ENCODE data around the gene HBG2.

The HBG2 gene

DNA sequence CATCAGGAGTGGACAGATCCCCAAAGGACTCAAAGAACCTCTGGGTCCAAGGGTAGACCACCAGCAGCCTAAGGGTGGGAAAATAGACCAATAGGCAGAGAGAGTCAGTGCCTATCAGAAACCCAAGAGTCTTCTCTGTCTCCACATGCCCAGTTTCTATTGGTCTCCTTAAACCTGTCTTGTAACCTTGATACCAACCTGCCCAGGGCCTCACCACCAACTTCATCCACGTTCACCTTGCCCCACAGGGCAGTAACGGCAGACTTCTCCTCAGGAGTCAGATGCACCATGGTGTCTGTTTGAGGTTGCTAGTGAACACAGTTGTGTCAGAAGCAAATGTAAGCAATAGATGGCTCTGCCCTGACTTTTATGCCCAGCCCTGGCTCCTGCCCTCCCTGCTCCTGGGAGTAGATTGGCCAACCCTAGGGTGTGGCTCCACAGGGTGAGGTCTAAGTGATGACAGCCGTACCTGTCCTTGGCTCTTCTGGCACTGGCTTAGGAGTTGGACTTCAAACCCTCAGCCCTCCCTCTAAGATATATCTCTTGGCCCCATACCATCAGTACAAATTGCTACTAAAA, 27.8 kb downstream of the HBG2 start, which contains the start of gene HBB:
Gene HBB (minus strand): TSS at position 340 of the 579 bp plus-strand sequence. CDS start 50 bp downstream, at position 290.
- DNase-seq: peak; percentile 6

DNA sequence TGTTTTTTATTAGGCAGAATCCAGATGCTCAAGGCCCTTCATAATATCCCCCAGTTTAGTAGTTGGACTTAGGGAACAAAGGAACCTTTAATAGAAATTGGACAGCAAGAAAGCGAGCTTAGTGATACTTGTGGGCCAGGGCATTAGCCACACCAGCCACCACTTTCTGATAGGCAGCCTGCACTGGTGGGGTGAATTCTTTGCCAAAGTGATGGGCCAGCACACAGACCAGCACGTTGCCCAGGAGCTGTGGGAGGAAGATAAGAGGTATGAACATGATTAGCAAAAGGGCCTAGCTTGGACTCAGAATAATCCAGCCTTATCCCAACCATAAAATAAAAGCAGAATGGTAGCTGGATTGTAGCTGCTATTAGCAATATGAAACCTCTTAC, 29.1 kb downstream of the HBG2 start:
- DNase-seq: no peak

DNA sequence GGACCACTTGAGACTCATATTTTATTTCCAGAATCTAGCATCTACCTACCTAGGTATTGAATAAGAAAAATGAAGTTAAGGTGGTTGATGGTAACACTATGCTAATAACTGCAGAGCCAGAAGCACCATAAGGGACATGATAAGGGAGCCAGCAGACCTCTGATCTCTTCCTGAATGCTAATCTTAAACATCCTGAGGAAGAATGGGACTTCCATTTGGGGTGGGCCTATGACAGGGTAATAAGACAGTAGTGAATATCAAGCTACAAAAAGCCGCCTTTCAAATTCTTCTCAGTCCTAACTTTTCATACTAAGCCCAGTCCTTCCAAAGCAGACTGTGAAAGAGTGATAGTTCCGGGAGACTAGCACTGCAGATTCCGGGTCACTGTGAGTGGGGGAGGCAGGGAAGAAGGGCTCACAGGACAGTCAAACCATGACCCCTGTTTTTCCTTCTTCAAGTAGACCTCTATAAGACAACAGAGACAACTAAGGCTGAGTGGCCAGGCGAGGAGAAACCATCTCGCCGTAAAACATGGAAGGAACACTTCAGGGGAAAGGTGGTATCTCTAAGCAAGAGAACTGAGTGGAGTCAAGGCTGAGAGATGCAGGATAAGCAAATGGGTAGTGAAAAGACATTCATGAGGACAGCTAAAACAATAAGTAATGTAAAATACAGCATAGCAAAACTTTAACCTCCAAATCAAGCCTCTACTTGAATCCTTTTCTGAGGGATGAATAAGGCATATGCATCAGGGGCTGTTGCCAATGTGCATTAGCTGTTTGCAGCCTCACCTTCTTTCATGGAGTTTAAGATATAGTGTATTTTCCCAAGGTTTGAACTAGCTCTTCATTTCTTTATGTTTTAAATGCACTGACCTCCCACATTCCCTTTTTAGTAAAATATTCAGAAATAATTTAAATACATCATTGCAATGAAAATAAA, 29.8 kb downstream of the HBG2 start:
- DNase-seq: no peak

- DNase-seq: no peak
Observed at GRCh38 chr11:5223686-5224085, 30.9 kb downstream of the HBG2 start.

- no peak for DNase-seq
Observed at GRCh38 chr11:5223146-5223545, 31.4 kb downstream of the HBG2 start.

DNA sequence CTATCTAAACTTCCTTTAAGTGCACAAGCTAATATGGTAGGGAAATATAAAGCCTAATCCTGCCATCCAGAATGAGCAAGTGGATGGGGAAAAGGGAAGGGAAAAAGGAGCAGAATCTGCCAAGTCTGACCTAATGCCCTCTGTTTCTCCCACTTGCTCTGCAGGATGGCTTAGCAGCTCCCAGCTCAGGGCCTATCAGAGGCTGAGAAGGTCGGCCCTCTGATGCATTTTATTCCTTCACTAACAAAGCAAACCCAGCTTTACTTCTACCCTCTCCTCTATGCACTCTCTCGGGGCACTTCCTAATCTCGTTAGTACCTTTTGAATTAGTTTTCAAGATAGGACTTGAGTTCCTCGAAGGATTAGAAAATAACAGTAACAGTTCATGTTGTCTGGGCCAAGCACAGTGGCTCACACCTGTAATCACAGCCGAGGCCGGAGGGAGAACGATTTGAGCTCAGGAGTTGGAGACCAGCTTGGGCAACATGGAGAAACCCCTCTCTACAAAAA, 44.1 kb downstream of the HBG2 start:
- DNase-seq: no peak

- DNase-seq: no peak
Observed at GRCh38 chr11:5204787-5205186, 49.8 kb downstream of the HBG2 start.

DNA sequence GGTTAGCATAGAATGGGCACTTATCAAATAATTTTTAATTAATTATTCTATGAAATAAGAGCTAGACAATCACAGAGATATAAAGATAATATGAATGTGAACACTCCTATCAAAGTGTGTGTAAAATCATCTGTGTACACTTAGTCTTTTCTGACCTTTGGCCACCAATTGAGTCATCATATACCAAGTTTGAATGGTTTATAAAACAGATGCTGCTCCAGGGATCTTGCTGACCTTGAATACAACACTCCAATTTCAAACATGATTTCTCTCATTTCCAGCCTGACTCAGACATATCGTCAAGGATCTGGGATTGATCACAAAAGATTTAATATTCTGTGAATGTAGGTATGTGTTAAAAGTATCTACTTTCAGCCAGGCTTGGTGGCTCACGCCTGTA, 51.2 kb downstream of the HBG2 start:
- no peak for DNase-seq

Measured in NCI-H524 treated with DMSO at 0.1 percent for 48 hours (cell line).